ENCODE measurements around the gene ZBTB17.
"Not testable (repeated sequence)": the region's sequence is repeated elsewhere in the genome, so short reads cannot be mapped to it uniquely, and the experiment has no call there.

Gene ZBTB17

GRCh38 chr1:15975805-15976680, at the start of gene ZBTB17:
TSS of gene ZBTB17 (minus strand) at chr1:15976101. CDS start at chr1:15948495, 27,606 bp downstream.
- DNase-seq (ENCODE audit: low spot score), result peak; percentile 95
- TF ChIP-seq, protein P1, sequence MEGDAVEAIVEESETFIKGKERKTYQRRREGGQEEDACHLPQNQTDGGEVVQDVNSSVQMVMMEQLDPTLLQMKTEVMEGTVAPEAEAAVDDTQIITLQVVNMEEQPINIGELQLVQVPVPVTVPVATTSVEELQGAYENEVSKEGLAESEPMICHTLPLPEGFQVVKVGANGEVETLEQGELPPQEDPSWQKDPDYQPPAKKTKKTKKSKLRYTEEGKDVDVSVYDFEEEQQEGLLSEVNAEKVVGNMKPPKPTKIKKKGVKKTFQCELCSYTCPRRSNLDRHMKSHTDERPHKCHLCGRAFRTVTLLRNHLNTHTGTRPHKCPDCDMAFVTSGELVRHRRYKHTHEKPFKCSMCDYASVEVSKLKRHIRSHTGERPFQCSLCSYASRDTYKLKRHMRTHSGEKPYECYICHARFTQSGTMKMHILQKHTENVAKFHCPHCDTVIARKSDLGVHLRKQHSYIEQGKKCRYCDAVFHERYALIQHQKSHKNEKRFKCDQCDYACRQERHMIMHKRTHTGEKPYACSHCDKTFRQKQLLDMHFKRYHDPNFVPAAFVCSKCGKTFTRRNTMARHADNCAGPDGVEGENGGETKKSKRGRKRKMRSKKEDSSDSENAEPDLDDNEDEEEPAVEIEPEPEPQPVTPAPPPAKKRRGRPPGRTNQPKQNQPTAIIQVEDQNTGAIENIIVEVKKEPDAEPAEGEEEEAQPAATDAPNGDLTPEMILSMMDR (IDR thresholded peaks at IDR 0.05; ENCODE audit: extremely low read depth, missing control alignments), result no peak

GRCh38 chr1:16023050-16023653, 47.3 kb upstream of the ZBTB17 start:
- DNase-seq (ENCODE audit: low spot score), result no peak
- TF ChIP-seq, protein P1 (IDR thresholded peaks at IDR 0.05; ENCODE audit: extremely low read depth, missing control alignments), result no peak

DNA sequence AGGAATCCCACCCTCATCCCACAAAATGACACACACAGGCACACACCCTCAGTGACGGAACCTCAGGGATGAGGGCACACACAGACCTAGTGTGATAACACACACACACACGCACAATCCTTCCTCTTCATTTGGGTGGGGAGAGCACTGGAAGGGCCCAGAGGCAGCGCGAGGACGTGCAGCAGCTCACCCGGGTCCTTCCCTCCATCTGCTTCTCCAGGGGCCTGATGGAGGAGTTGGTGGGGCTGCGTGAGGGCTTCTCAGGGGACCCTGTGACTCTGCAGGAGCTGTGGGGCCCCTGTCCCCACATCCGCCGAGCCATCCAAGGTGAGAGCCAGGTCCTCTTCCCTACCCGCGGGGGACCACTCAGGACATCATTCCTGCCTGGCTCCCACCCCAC, 46.5 kb upstream of the ZBTB17 start:
- DNase-seq (ENCODE audit: low spot score), result no peak
- TF ChIP-seq, protein P1 (IDR thresholded peaks at IDR 0.05; ENCODE audit: extremely low read depth, missing control alignments), result no peak

DNA sequence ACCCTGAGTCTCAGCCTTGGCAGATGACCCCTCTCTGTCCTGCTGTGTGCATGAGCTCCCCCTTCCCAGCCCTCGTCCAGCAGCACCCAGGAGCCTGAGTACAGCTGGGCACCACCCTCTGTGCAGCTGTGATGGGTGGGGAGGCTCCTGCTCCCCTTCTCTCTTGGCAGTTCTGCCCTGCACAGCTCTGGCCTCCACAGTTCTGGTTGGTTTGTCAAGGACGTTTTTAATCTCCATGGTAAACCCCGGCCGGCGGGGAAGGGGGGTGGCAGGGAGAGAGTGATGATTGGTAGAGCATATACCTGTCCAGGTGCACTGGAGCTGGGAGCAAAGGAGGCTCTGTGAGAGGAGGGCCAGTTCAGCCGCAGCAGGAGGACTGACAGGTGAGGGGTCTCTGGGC, 45.8 kb upstream of the ZBTB17 start, which contains the start of gene CLCNKA:
Gene CLCNKA (plus strand): TSS at position 356 of the 400 bp plus-strand sequence. CDS start 584 bp downstream, outside the sequence.
- TF ChIP-seq, protein P1 (IDR thresholded peaks at IDR 0.05; ENCODE audit: extremely low read depth, missing control alignments), result no peak
- DNase-seq (ENCODE audit: low spot score), result no peak

DNA sequence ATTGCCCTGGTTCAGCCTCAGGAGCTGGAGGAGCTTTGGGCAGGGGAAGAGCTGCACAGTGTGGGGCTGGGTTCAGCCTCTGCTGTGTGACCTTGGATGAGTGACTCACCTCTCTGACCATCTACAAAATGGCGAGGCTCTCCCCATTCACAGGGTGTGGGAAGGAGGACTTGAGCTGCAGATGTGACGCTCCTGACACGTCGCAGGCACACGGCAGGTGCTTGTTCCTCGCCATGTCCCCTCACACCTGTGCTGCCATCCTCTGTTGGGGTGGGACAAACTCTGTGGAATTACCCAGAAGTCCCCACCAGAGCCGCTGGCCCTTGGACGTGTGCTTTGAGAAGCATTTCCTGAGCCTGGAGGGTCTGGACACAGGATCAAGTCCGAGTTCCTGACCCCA, 45.0 kb upstream of the ZBTB17 start:
- not testable (repeated sequence) for DNase-seq (ENCODE audit: low spot score)

GRCh38 chr1:16020325-16020724, 44.4 kb upstream of the ZBTB17 start:
- no peak for DNase-seq (ENCODE audit: low spot score)
- TF ChIP-seq, protein P1 (IDR thresholded peaks at IDR 0.05; ENCODE audit: extremely low read depth, missing control alignments), result no peak

- TF ChIP-seq, protein P1 (IDR thresholded peaks at IDR 0.05; ENCODE audit: extremely low read depth, missing control alignments), result no peak
- DNase-seq (ENCODE audit: low spot score), result no peak
These were observed 43.9 kb upstream of the ZBTB17 start for GRCh38 chr1:16019644-16020277.
